Endometrial microvascular endothelial cells (primary cell): Measurements from ENCODE around the gene CD93. TPM values are rescaled to one million over a fixed set of nuclear protein-coding genes. Genes with fewer than 3 reads are reported as not detected.

Source experiments
- in situ Hi-C: cut with HindIII; loops from 2 replicates; pipeline ENCODE4 v1.10.0; 2017; ENCODE audit warnings: low sequenced_read_pairs, low pct_unique_long_range_greater_than_20kb; ENCODE audit errors: inconsistent ontology term
- total RNA-seq: library from RNA; depleted of rRNA; stranded (reverse); fragments of >200 nt; gene quantifications from one replicate; pipeline ENCODE4 v1.2.3, GENCODE V29; 2015; ENCODE audit errors: inconsistent ontology term

CD93 gene
- total RNA-seq, 1 donor from 2014 or later, result 477 TPM

GRCh38 chr20:23069108-23069507, 17.0 kb downstream of the CD93 start:
- in situ Hi-C loops, result loop anchor here (25.0 kb wide), 1 partner anchor 193 kb away; no protein-coding TSS in a partner anchor

- in situ Hi-C loops, result loop anchor here (25.0 kb wide), 1 partner anchor 194 kb away; no protein-coding TSS in a partner anchor
These were observed 17.8 kb downstream of the CD93 start for GRCh38 chr20:23068283-23068682.

- in situ Hi-C loops, result loop anchor here (25.0 kb wide), 1 partner anchor 196 kb away; no protein-coding TSS in a partner anchor
These were observed 19.4 kb downstream of the CD93 start for GRCh38 chr20:23066772-23067171.

- in situ Hi-C loops, result loop anchor here (25.0 kb wide), 1 partner anchor 197 kb away; no protein-coding TSS in a partner anchor
These were observed 20.6 kb downstream of the CD93 start for GRCh38 chr20:23065266-23066201.

GRCh38 chr20:23063581-23063980, 22.5 kb downstream of the CD93 start:
- in situ Hi-C loops, result loop anchor here (5.0 to 25.0 kb wide), 2 partner anchors 114 to 199 kb away; no protein-coding TSS in a partner anchor

- in situ Hi-C loops, result loop anchor here (5.0 to 25.0 kb wide), 2 partner anchors 114 to 199 kb away; no protein-coding TSS in a partner anchor
These were observed 23.0 kb downstream of the CD93 start for GRCh38 chr20:23063168-23063567.

- in situ Hi-C loops, result loop anchor here (5.0 to 25.0 kb wide), 2 partner anchors 115 to 200 kb away; no protein-coding TSS in a partner anchor
These were observed 23.5 kb downstream of the CD93 start for GRCh38 chr20:23062632-23063031.

- in situ Hi-C loops, result loop anchor here (5.0 to 25.0 kb wide), 2 partner anchors 115 to 200 kb away; no protein-coding TSS in a partner anchor
These were observed 24.2 kb downstream of the CD93 start for GRCh38 chr20:23061734-23062561.

GRCh38 chr20:23061262-23061661, 24.9 kb downstream of the CD93 start:
- in situ Hi-C loops, result loop anchor here (5.0 to 25.0 kb wide), 2 partner anchors 116 to 201 kb away; no protein-coding TSS in a partner anchor

- in situ Hi-C loops, result loop anchor here (5.0 to 25.0 kb wide), 2 partner anchors 117 to 202 kb away; no protein-coding TSS in a partner anchor
These were observed 25.5 kb downstream of the CD93 start for GRCh38 chr20:23060629-23061028.

- in situ Hi-C loops, result loop anchor here (5.0 to 25.0 kb wide), 2 partner anchors 117 to 202 kb away; no protein-coding TSS in a partner anchor
These were observed 26.3 kb downstream of the CD93 start for GRCh38 chr20:23059846-23060245.

GRCh38 chr20:23059001-23059400, 27.1 kb downstream of the CD93 start:
- in situ Hi-C loops, result loop anchor here (25.0 kb wide), 1 partner anchor 203 kb away; no protein-coding TSS in a partner anchor

GRCh38 chr20:23058240-23058639, 27.9 kb downstream of the CD93 start:
- in situ Hi-C loops, result loop anchor here (25.0 kb wide), 1 partner anchor 204 kb away; no protein-coding TSS in a partner anchor

GRCh38 chr20:23052904-23053303, 33.2 kb downstream of the CD93 start:
- in situ Hi-C loops, result loop anchor here (25.0 kb wide), 1 partner anchor 209 kb away; no protein-coding TSS in a partner anchor

GRCh38 chr20:23050847-23051627, 35.1 kb downstream of the CD93 start:
- in situ Hi-C loops, result loop anchor here (25.0 kb wide), 1 partner anchor 211 kb away; no protein-coding TSS in a partner anchor

- in situ Hi-C loops, result loop anchor here (25.0 kb wide), 1 partner anchor 212 kb away; no protein-coding TSS in a partner anchor
These were observed 35.9 kb downstream of the CD93 start for GRCh38 chr20:23050076-23050838.
